CD4-positive, alpha-beta T cell treated with Interleukin-17A for 1 hour (primary cell): ENCODE measurements around the gene SLC25A34.

ENCODE experiments used
- DNase-seq: peaks from one replicate; pipeline ENCODE4 v3.0.0-alpha.2; 2020

The SLC25A34 gene

DNA sequence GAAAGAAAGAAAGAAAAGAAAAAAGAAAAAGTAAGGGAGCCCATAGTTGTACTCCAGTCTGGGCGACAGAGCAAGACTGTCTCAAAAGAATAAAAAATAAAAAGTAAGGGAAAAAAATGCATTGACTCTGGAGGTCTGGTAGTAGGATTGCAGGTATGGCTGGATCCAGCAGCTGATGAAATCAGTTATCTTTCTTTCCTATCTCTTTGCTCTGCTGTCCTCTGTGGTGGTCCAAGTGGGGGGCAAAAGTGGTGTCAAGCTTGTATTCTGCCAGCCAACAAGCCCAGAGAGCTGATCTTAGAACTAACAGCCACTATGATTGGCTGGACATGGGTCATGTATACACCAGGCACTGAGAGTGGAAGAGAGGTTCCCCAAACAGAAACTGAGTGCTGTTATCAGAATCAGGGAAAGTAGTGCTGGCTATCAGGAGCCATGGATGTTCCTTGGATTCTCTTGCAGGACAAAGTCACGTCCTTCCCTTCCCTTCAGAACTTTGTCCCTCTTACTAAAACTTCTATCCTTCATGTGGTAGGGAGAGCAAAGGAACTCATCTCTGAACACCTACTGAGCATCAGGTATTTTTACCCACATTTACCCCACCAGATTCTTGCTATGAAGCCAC lies 19.1 kb downstream of the SLC25A34 start:
- DNase-seq, result no peak

DNA sequence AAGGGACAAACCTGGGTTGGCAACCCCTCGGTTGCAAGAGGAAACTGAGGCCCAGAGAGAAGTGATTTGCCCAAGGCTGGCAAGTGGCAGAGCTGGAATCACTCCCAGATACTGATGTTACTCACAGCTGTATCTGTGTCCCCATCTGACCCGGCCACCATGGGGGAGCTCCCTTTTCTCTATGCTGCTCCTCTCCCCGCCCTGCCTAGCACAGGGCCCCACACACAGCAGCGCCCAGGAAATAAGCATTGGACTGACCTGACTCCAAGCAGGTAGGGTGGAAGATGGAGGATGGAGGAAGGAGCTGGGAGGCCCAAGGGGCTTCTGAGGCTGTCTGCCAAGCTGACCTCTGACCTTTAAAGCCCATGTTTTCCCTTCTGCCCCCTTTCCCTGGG lies 19.6 kb downstream of the SLC25A34 start:
- DNase-seq, result no peak

DNA sequence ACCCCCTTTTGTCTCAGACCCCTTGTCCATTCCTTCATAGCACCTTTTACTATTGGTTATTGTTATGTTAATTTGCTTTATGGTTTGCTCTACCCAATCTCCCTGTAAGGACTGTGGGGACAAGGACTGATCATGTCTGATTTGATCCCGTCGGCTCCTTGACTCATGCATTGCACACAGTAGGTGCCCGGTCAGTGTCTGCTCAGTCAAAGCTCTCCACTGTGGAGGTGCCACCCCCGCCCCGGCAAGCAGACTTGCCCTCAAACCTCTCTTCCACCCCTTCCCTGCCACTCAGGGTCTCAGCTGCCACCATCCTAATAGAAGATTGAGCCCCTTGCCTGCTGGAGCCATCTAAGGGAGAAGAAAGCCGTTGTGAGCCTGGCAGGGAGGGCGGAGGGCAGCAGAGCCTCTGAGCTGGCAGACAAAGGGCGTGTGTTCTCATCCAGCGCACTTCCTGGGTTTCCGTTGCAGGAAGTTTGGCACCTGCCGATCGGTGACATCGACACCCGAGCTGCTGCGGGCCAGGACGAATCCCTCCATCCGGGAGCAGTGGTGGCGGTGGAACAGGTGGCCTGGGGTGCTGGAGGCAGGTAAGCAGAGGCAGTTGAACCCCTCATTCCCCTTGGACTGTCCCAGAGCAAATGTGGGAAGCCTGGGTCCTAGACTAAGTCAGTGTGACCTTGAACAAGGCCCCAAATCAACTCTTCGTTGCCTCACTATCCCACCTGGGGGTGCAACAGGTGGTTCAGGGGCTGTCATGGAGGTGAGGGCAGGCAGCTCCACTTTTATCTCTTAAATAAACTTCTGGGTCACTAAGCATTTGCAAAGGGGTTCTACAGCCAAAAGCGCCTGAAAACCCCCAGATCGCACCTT lies 20.3 kb downstream of the SLC25A34 start:
- no peak for DNase-seq

DNA sequence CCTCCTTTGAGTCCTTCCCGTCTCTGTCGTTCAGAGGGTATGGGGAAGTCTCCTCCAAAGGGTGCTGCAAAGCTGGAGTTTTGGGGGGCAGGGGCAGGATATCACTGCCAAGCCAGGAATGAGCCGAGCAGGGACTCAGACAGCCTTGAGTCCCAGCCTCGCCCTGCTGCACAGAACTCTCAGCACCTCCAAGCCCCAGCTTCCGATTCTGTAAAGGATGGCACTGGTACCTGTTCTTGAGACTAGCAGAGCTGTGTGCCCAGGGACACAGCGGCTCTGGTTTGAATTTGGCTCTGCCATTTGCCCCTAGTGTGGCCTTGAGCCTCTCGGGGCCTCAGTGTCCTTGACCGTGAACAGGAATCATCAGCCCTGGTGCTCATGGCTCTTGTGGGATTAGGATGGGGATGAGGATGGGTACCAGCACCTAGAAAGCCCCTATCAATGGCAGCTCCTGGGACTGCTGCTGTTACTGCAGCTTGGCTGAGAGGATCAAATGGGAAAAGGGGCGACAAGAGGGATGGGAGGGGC lies 21.0 kb downstream of the SLC25A34 start:
- DNase-seq, result no peak

- no peak for DNase-seq
Observed at GRCh38 chr1:15757575-15758342, 21.7 kb downstream of the SLC25A34 start.

GRCh38 chr1:15758343-15758931 lies 22.4 kb downstream of the SLC25A34 start, which contains the start of gene FBLIM1:
Gene FBLIM1 (plus strand): TSS chr1:15758795. CDS start chr1:15764984, 6,189 bp downstream.
- no peak for DNase-seq

DNA sequence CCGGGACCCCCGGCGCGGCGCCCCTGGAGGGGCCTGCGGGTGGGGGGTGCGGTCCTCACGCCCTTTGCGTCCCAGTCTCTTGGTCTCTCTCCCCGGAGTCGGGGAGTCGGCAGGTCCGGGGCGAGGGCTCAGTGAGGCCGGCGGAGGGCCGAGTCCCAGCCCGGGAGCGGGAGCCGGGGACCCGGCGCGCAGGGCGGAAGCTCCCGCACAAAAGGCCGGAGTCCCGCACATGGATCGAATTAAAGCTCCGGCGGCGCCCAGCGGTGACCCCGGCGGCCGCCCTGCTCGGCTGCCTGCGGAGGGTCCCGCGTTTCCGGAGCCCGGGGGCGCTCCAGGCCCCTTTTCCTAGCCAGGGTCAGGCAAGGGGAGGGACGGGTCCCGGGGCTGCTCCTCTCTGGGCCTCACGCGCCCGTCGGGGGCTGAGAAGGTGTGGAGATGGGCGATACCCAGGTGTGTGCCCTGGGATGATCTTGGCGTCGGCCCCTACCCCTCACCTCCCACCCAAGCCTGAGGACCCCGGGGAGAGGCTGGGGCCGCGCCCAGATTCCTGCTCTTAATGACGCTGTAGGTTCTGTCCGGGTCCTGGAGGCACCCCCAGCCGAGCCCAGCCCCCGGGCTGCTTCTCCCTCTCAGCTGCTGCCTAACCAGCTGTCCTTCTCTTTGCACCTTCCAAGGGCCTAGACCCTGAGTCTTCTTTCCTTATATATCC lies 23.0 kb downstream of the SLC25A34 start:
- DNase-seq, result no peak

DNA sequence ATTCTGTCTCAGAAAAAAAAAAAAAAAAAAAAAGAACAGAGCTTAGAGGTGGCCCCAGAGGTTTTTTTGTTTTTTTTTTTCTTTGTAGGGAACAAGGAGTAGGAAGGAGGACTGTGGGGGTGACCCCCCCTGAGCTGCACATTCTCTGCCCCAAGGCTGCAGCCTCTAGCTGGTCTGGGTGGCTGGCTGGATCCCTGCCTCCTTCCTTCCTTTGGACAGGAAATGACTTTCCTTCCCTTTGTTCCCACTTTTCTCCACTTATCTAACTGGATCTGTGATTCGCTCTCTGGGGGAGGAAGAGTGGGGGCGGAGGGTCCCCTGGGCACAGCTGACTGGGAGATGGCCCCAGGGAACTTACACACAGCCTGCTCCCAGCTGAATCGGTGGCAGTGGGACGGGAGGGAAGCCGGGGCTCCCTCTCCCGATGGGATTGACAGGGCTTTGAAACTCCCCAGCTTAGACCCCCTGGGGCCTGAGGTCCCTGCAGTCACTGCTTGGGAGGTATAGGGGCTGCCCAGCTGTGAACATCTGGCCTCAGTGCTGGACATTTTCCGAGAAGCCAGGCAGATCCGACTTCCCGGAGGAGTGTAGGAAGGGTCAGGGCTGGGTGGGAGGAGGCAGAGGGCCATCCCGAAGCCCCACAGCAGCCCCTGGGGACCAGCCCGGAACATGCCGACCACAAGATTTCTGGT lies 24.6 kb downstream of the SLC25A34 start:
- DNase-seq, result no peak

DNA sequence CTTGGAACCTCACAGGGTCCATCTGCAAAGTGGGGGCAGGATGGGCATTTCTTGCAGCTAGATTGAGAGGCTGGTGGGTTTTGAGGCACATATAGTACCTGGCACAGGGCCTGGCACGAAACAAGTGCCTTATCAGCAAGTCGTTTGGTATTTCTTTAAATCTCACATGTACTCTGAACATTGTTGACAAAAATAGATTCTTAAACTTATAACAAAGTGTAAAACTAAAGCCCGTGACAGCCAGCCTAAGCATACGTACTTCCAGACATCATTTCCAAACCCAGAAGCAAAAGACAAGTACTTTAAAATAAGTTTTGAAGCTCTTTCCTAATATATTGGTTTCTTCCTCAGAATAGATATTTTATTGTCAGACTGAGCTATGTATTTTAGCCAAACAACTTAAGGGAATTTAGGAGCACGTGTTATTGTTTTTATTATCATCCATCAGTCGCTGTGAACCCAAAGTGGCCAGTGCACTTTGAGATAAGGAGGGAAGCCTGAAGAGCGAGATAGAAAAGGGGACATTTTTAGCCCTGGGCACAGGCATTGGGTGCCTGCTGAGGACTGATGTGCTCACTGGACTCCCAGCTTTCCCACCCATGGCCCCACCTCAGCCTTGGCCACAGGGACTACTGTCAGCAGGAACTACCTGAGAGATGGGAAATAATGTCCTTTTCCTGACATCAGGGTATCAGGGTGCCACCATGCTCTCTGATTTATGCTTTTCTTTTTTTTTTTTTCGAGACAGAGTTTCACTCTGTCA lies 25.5 kb downstream of the SLC25A34 start:
- no peak for DNase-seq

GRCh38 chr1:15762546-15762945 lies 26.5 kb downstream of the SLC25A34 start:
- no peak for DNase-seq

- no peak for DNase-seq
Observed at GRCh38 chr1:15764269-15764764, 28.3 kb downstream of the SLC25A34 start.

DNA sequence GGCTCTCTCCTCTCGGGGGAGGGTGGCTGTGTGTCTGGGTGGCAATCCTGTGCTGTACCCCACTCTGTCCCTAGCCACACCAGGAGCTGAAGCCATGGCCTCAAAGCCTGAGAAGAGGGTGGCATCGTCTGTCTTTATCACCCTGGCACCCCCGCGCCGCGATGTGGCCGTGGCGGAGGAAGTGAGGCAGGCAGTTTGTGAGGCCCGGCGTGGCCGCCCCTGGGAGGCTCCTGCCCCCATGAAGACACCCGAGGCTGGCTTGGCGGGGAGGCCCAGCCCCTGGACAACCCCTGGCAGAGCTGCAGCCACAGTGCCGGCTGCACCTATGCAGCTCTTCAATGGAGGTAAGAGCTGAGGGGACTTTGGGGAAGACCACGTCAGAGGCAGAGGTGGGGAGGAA lies 28.8 kb downstream of the SLC25A34 start:
- no peak for DNase-seq

DNA sequence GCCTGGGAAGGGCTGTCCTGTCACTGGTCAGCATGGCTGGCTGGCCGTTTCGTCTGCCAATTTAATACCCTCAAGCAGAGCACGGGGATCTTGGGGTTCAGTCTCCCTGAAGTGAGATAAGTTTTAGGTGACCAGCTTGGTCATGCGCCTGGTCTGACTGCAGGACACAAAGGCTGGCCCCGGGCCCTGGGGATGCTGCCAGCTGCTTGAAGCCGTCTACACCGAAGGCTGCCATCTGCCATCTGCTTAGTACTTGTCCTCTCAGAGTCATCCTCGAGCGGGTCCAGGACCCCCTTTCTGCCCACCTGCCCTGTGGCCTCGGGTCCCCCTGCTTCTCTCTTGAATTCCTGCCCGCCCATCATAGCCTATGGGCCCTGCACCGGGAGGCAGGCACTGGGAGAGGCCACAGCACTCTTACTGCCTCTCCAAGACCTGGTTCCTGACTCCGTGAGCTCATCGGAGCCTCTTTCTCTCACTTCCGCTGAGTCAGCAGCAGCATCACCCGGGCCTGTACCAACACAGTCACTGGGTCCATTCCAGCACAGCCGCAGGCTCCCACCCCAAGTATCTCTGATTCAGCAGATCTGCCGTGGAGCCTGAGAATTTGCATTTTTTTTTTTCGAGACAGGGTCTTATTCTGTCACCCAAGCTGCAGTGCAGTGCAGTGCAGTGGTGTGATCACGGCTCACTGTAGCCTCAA lies 29.6 kb downstream of the SLC25A34 start:
- DNase-seq, result no peak

DNA sequence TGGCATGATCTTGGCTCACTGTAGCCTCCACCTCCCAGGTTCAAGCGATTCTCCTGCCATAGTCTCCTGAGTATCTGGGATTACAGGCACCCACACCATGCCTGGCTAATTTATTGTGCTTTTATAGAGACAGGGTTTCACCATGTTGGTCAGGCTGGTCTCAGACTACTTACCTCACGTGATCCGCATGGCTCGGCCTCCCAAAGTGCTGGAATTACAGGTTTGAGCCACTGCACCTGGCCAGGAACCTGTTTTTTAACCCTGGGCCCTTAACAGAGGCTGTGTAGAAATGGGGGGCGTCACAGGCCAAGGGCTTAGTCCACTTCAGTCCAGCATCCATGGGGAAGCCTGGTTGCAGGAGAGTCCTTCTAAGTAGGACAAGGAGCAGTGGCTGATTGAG lies 31.9 kb downstream of the SLC25A34 start:
- DNase-seq, result no peak

- no peak for DNase-seq
Observed at GRCh38 chr1:15768388-15768787, 32.3 kb downstream of the SLC25A34 start.

GRCh38 chr1:15770313-15770962 lies 34.4 kb downstream of the SLC25A34 start:
- no peak for DNase-seq

- no peak for DNase-seq
Observed at GRCh38 chr1:15771836-15772515, 35.9 kb downstream of the SLC25A34 start.

- DNase-seq, result no peak
Observed at GRCh38 chr1:15775706-15776105, 39.6 kb downstream of the SLC25A34 start.
